Testis (tissue), 2 donors: ENCODE measurements around the gene TUBB4A.

ENCODE experiments used
- POLR2A ChIP-seq: fragments of 450-650 bp; IDR thresholded peaks from one replicate; pipeline ENCODE4 v1.6.1; 2017; ENCODE audit warnings: antibody characterized with exemption, mild to moderate bottlenecking, moderate library complexity
- TF ChIP-seq, protein P1 (sequence below), 3 experiments: fragments of 450-650 bp in 2 of 3; fragments of 200-600 bp in 1 of 3; sonication (generic) in 1 of 3; IDR thresholded peaks; one replicate each; pipeline ENCODE4 v1.5.1; 2016 to 2019; ENCODE audit warnings: antibody characterized with exemption in 3 of 3, mild to moderate bottlenecking in 2 of 3, moderate library complexity in 1 of 3

DNA sequence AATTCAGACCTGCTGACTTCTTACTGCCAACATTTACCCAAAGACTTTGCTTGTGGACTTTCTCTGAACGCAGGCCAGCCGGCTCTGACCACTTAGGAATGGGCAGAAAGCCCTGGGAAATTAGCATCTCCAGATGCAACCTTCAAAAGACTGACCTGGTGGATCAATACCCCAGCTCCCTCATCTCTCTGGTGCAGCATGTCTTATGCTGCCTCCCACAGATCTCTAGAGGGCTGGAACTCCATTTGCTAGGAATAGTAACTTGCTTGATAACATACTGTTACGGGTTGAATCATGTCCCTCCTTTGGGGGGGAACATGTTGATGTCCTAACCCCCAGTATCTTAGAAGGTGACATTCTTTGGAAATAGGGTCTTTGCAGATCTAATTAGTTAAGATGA is 55.7 kb downstream of the TUBB4A start:
- no peak for TF ChIP-seq POLR2A
- TF ChIP-seq, protein P1, sequence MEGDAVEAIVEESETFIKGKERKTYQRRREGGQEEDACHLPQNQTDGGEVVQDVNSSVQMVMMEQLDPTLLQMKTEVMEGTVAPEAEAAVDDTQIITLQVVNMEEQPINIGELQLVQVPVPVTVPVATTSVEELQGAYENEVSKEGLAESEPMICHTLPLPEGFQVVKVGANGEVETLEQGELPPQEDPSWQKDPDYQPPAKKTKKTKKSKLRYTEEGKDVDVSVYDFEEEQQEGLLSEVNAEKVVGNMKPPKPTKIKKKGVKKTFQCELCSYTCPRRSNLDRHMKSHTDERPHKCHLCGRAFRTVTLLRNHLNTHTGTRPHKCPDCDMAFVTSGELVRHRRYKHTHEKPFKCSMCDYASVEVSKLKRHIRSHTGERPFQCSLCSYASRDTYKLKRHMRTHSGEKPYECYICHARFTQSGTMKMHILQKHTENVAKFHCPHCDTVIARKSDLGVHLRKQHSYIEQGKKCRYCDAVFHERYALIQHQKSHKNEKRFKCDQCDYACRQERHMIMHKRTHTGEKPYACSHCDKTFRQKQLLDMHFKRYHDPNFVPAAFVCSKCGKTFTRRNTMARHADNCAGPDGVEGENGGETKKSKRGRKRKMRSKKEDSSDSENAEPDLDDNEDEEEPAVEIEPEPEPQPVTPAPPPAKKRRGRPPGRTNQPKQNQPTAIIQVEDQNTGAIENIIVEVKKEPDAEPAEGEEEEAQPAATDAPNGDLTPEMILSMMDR (IDR thresholded peaks at IDR 0.05) = no peak
